Measurements from ENCODE around the gene CALCR.

Gene CALCR

DNA sequence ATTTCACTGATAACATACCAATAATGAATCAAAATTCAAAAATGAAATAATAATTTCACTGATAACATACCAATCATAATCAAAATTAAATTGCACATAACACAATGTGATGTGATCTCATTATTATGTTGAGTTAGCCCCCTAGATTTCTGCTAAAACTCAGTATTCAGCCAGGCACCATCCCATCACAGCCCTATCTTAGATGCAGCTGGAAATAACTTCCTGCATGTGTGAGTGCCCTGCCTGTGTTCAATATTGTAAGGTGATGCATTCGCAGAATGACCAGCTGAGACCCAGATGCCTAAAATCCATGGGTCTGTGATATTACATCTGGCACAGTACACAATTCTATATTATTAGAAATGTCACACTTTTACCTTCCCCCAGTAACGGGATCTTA is 142.4 kb downstream of the CALCR start:
- Histone ChIP-seq H3K9me3 (ENCODE audit: control insufficient read depth, insufficient read depth, low read depth, low read length) (no peaks in the 10 kb centered on the region), H3K36me3 (ENCODE audit: control insufficient read depth in 2 of 2, insufficient read depth in 1 of 2, low read length in 2 of 2) (no peaks in the 10 kb centered on the region), H3K4me1 (ENCODE audit: control insufficient read depth, insufficient read depth, low read length) (no peaks in the 10 kb centered on the region), H3K27ac (ENCODE audit: extremely low read depth, low read depth, low read length) (no peak overlapping the region), H3K4me3 (ENCODE audit: low read depth, low read length) (no peak overlapping the region)
- no peak for TF ChIP-seq SCRT2 (tag by site-specific recombination; IDR thresholded peaks at IDR 0.05)
- TF ChIP-seq ZBTB17 (tag by site-specific recombination; IDR thresholded peaks at IDR 0.05), result no peak
- no peak for TF ChIP-seq ZNF248 (tag by site-specific recombination; IDR thresholded peaks at IDR 0.05)
- TF ChIP-seq, protein P1, sequence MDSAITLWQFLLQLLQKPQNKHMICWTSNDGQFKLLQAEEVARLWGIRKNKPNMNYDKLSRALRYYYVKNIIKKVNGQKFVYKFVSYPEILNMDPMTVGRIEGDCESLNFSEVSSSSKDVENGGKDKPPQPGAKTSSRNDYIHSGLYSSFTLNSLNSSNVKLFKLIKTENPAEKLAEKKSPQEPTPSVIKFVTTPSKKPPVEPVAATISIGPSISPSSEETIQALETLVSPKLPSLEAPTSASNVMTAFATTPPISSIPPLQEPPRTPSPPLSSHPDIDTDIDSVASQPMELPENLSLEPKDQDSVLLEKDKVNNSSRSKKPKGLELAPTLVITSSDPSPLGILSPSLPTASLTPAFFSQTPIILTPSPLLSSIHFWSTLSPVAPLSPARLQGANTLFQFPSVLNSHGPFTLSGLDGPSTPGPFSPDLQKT (IDR thresholded peaks at IDR 0.05; ENCODE audit: borderline replicate concordance, low read depth, low read length), result no peak
- TF ChIP-seq ZNF544 (tag by site-specific recombination; IDR thresholded peaks at IDR 0.05), result no peak
- TF ChIP-seq ZNF585B (tag by site-specific recombination; IDR thresholded peaks at IDR 0.05), result no peak
- TF ChIP-seq ZSCAN23 (tag by site-specific recombination; IDR thresholded peaks at IDR 0.05), result no peak
- no peak for TF ChIP-seq ZNF555 (tag by site-specific recombination; conservative IDR thresholded peaks at IDR 0.05)
- TF ChIP-seq, protein P2, sequence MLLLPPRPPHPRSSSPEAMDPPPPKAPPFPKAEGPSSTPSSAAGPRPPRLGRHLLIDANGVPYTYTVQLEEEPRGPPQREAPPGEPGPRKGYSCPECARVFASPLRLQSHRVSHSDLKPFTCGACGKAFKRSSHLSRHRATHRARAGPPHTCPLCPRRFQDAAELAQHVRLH (tag by site-specific recombination; IDR thresholded peaks at IDR 0.05), result no peak
- TF ChIP-seq ZNF660 (tag by site-specific recombination; IDR thresholded peaks at IDR 0.05), result no peak
- TF ChIP-seq GLI2 (tag by site-specific recombination; IDR thresholded peaks at IDR 0.05; ENCODE audit: borderline replicate concordance, low read depth), result no peak
- TF ChIP-seq ZNF292 (tag by site-specific recombination; IDR thresholded peaks at IDR 0.05; ENCODE audit: borderline replicate concordance, low read depth), result no peak
- no peak for TF ChIP-seq ZNF404 (tag by site-specific recombination; IDR thresholded peaks at IDR 0.05)
- no peak for TF ChIP-seq ZNF624 (tag by site-specific recombination; IDR thresholded peaks at IDR 0.05)
- TF ChIP-seq, protein P3, sequence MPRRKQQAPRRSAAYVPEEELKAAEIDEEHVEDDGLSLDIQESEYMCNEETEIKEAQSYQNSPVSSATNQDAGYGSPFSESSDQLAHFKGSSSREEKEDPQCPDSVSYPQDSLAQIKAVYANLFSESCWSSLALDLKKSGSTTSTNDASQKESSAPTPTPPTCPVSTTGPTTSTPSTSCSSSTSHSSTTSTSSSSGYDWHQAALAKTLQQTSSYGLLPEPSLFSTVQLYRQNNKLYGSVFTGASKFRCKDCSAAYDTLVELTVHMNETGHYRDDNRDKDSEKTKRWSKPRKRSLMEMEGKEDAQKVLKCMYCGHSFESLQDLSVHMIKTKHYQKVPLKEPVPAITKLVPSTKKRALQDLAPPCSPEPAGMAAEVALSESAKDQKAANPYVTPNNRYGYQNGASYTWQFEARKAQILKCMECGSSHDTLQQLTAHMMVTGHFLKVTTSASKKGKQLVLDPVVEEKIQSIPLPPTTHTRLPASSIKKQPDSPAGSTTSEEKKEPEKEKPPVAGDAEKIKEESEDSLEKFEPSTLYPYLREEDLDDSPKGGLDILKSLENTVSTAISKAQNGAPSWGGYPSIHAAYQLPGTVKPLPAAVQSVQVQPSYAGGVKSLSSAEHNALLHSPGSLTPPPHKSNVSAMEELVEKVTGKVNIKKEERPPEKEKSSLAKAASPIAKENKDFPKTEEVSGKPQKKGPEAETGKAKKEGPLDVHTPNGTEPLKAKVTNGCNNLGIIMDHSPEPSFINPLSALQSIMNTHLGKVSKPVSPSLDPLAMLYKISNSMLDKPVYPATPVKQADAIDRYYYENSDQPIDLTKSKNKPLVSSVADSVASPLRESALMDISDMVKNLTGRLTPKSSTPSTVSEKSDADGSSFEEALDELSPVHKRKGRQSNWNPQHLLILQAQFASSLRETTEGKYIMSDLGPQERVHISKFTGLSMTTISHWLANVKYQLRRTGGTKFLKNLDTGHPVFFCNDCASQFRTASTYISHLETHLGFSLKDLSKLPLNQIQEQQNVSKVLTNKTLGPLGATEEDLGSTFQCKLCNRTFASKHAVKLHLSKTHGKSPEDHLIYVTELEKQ (tag by site-specific recombination; IDR thresholded peaks at IDR 0.05; ENCODE audit: borderline replicate concordance), result no peak
- no peak for TF ChIP-seq ZBTB1 (tag by site-specific recombination; IDR thresholded peaks at IDR 0.05)
- ChIA-PET CTCF (interaction anchor here (1.6 kb wide), 1 partner anchor 10 kb away, joined by 4 read pairs; no protein-coding TSS in a partner anchor), POLR2A (no interaction called here)

DNA sequence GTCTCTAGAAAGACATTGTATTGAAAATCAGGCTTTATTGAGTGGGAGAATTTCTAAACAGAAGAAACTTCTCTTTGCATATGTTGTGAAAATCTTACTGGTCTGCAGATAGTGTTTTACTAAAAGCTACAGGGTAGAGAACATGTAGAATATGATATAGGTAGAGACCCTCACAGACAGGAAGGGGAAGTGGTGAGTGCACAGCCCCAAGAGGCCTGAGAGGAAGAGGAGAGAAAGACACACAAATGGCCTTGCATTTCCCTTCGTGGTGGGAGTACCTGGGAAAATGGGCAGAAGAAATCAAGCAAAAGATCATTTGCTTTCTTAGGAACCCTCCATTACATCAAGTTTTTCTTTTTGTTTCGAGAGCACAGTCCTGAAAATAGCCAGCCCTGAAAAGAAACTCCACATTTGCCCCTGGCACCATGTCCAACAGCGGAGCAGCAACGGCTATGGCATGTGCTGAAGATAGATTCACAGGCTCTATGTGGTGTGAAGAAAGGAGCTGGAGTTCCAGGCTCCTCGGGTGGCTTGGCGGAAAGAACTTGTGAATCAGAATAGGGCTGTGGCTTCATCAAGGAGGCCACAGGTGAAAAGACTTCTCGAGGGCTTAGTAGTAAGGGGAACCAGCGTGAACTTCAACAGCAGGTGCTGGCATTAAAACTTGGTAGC is 143.5 kb downstream of the CALCR start:
- Histone ChIP-seq H3K4me3 (ENCODE audit: low read depth, low read length) (no peak overlapping the region), H3K27ac (ENCODE audit: extremely low read depth, low read depth, low read length) (no peak overlapping the region), H3K9me3 (ENCODE audit: control insufficient read depth, insufficient read depth, low read depth, low read length) (no peaks in the 10 kb centered on the region), H3K4me1 (ENCODE audit: control insufficient read depth, insufficient read depth, low read length) (no peaks in the 10 kb centered on the region), H3K36me3 (ENCODE audit: control insufficient read depth in 2 of 2, insufficient read depth in 1 of 2, low read length in 2 of 2) (no peaks in the 10 kb centered on the region)
- CTCF ChIA-PET, result interaction anchor here (0.6 to 1.6 kb wide), 2 partner anchors 12 to 122 kb away, joined by 3 to 4 read pairs; no protein-coding TSS in a partner anchor
- no peak for TF ChIP-seq TRIM28 (IDR thresholded peaks at IDR 0.05; ENCODE audit: borderline replicate concordance, low read length)
- TF ChIP-seq ZNF677 (tag by site-specific recombination; IDR thresholded peaks at IDR 0.05), result no peak
- TF ChIP-seq ZFP69B (tag by site-specific recombination; IDR thresholded peaks at IDR 0.05), result no peak
- TF ChIP-seq, protein P4, sequence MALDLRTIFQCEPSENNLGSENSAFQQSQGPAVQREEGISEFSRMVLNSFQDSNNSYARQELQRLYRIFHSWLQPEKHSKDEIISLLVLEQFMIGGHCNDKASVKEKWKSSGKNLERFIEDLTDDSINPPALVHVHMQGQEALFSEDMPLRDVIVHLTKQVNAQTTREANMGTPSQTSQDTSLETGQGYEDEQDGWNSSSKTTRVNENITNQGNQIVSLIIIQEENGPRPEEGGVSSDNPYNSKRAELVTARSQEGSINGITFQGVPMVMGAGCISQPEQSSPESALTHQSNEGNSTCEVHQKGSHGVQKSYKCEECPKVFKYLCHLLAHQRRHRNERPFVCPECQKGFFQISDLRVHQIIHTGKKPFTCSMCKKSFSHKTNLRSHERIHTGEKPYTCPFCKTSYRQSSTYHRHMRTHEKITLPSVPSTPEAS (tag by site-specific recombination; IDR thresholded peaks at IDR 0.05), result no peak
- TF ChIP-seq ZNF157 (tag by site-specific recombination; IDR thresholded peaks at IDR 0.05), result no peak
- POLR2A ChIA-PET, result no interaction called here

All from HEK293 (cell line).